Measurements from ENCODE around the gene MB. TPM values are rescaled to one million over a fixed set of nuclear protein-coding genes. Genes with fewer than 3 reads are reported as not detected.

MB gene
- total RNA-seq, 1 donor from 2014 or later: not detected

DNA sequence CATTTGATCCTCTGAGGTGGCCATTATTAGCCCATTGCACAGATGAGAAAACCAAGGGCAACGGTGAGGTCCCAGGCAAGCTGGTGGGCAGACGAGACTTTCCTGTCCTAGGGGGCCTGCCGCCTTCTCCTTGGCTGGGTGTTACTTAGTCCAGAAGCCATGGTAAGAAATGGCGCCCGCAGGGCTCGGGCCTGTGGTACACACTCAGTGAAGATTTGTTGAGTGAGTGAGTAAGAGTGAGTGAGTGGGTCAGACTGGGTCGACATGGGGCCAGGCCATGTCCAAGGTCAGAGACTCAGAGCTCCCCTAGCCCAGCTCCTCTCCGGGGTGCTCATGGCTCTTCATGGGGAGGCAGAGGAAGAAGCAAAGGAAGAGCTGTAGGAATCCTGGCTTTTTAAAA, 40.5 kb downstream of the MB start:
- TF ChIP-seq, protein P1, sequence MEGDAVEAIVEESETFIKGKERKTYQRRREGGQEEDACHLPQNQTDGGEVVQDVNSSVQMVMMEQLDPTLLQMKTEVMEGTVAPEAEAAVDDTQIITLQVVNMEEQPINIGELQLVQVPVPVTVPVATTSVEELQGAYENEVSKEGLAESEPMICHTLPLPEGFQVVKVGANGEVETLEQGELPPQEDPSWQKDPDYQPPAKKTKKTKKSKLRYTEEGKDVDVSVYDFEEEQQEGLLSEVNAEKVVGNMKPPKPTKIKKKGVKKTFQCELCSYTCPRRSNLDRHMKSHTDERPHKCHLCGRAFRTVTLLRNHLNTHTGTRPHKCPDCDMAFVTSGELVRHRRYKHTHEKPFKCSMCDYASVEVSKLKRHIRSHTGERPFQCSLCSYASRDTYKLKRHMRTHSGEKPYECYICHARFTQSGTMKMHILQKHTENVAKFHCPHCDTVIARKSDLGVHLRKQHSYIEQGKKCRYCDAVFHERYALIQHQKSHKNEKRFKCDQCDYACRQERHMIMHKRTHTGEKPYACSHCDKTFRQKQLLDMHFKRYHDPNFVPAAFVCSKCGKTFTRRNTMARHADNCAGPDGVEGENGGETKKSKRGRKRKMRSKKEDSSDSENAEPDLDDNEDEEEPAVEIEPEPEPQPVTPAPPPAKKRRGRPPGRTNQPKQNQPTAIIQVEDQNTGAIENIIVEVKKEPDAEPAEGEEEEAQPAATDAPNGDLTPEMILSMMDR (conservative IDR thresholded peaks at IDR 0.05; ENCODE audit: low read depth, low read length): no peak
- no peak for DNase-seq (ENCODE audit: low read depth)
- H3K4me3 ChIP-seq (ENCODE audit: low read depth, low read length): no peak overlapping the region

DNA sequence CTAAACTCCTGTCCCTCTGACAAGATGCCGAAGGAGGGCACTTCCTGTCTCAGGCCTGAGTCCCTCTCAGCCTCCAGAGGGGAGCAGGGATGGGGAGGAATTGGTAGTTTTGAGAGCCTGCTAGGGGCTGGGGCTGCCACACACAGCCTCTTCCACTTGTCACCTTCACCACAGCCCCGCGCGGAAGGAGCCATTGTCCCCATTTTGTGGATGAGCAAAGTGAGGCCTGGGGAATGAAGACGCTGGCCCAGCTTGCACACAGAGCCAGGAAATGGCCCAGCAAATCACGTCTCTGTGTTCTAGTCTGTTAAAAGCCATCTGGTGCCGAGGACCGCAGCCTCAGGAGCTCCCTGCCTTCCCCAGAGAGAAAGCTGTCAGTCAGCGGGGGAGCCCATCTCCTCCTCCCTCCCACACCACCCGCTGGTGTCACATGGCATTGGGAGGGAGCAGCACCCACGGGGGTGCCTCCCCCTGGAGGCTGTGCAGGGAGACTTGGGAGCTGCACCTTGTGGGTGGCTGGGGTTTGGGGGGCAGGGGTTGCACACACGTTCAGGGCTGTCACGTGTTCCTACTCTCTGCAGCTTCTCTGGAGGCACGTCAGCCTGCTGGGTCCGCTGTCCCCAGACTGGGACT, 41.9 kb downstream of the MB start:
- H3K4me3 ChIP-seq (ENCODE audit: low read depth, low read length): no peak overlapping the region
- TF ChIP-seq, protein P1 (conservative IDR thresholded peaks at IDR 0.05; ENCODE audit: low read depth, low read length): no peak
- no peak for DNase-seq (ENCODE audit: low read depth)

DNA sequence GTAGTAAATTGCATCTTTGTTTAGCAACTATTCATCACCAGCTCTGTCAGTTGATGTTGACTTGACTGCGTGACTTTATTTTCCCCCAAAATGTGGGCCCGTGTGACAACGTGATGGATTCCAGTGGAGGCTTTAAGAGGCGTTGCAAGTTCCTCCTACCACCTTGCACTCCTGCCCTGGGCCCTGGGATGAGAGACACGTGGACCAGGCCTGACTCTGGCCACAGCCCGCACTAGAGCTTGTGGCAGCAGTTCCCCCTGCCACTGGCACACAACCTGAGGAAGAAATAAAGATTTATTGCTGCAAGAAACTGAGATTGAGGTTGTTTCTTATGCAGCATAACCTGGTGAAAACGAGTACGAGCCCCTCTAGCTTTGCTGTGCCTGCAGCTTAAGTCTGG, 44.6 kb downstream of the MB start:
- DNase-seq (ENCODE audit: low read depth): no peak
- H3K4me3 ChIP-seq (ENCODE audit: low read depth, low read length): no peak overlapping the region
- TF ChIP-seq, protein P1 (conservative IDR thresholded peaks at IDR 0.05; ENCODE audit: low read depth, low read length): no peak

DNA sequence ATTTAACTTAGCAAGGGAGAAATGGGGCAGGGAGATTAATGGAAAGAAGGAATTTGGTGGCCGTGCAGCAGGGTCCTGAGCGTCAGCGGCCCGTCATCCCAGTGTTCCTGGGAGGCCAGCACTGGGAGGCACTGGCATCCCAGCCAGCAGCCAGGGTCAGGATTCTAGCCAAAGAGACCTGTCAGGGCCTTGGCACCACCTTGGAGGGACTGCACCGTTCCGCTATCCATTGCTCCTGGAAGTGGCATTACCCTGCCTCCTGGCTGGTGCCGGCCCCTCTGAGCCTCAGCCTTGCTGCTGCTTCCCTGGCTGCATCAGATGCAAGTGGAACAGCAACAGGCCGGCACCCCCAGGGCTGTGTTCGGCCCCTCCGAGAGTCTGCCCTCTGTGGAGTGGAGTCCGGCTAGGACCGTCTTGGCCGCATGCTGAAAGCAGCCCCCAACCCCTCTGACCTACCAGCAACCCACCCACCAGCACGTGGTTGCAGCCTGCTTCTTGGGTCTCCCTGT, 46.4 kb downstream of the MB start:
- H3K4me3 ChIP-seq (ENCODE audit: low read depth, low read length): no peak overlapping the region
- DNase-seq (ENCODE audit: low read depth): no peak
- TF ChIP-seq, protein P1 (conservative IDR thresholded peaks at IDR 0.05; ENCODE audit: low read depth, low read length): no peak

DNA sequence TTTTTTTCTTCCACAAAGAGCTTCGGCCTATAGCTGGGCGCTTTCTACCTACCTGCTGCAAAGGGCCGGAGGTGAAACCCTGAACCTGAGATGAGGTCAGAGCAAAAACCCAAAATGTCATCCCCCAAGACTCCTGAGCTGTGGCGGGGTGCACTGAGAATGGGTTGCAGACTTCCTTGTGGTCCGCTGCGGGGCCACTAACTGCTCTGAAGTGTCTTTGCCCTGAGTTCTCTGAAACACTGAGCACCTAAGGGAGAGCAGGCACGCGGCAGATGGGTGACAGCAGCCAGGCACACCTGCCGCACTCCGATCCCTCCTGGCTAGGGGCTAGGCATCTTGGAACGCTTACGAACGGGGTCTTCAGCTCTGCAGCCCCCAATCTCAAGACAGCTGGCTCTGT, 47.2 kb downstream of the MB start:
- DNase-seq (ENCODE audit: low read depth): no peak
- H3K4me3 ChIP-seq (ENCODE audit: low read depth, low read length): no peak overlapping the region
- TF ChIP-seq, protein P1 (conservative IDR thresholded peaks at IDR 0.05; ENCODE audit: low read depth, low read length): no peak

DNA sequence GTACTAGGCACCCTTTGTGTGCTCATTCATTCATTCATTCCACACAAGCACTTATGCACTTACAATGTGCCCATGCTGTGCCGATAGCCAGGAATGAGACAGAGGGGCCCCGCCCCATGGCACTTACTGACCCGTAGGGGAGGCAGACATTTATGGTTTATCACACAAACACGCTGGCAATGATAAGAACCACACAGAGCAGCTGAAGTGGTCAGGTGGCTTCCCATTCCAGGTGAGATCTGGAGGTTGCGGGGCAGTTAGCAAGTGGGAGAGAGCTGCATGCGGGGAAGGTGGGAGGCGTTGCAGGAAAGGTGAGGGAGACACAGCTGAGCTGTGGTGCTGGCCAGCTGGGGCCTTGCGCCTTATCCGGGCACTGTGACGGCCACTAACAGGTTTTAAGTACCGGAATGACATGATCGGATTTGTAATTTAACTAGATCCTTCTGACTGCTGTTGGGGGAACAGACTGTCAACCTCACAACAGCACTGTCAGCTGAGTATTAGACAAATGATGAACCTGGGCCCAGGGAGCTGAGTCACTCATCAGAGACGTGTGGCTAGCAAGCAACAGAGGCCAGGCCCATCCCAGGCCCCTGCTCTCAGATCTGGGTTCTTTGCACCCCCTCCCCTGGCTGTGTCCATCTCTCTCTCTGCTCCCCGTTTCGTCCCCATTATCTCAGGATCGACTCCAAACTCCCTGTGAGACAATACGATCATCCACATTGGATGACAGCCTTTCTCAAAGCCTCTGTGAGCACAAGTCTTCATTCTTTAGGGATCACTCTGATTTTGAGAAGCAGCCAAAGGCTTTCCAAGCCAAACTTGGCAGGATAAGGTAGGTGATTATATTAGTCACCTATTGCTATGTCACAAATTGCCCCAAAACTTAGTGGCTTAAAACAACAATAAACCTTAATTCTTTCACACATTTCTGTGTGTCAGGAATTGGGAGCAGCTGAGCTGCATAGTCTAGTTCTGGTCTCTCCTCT, 48.1 kb downstream of the MB start:
- TF ChIP-seq, protein P1 (conservative IDR thresholded peaks at IDR 0.05; ENCODE audit: low read depth, low read length): no peak
- no peak overlapping the region for H3K4me3 ChIP-seq (ENCODE audit: low read depth, low read length)
- DNase-seq (ENCODE audit: low read depth): no peak
